GM10847 (cell line): ENCODE data around the gene ZNF622.

Experiments
- POLR2A ChIP-seq: IDR thresholded peaks from 2 replicates; pipeline ENCODE4 v1.6.1; 2011; ENCODE audit not compliant: insufficient read length; ENCODE audit errors: extremely low read depth

ZNF622 gene

GRCh38 chr5:16465544-16466432 lies at the start of gene ZNF622:
Gene ZNF622, minus strand, starts transcription at chr5:16465800. Its CDS starts 135 bp downstream, at chr5:16465665.
- TF ChIP-seq POLR2A, result peak; percentile 97

- no peak for TF ChIP-seq POLR2A
Measured at GRCh38 chr5:16510098-16510497, 44.5 kb upstream of the ZNF622 start.

GRCh38 chr5:16508730-16509531 lies 43.3 kb upstream of the ZNF622 start:
- no peak for TF ChIP-seq POLR2A

- TF ChIP-seq POLR2A, result no peak
Measured at GRCh38 chr5:16507716-16508115, 42.1 kb upstream of the ZNF622 start.

- TF ChIP-seq POLR2A, result no peak
Measured at GRCh38 chr5:16505904-16506303, 40.3 kb upstream of the ZNF622 start.

- TF ChIP-seq POLR2A, result no peak
Measured at GRCh38 chr5:16505140-16505891, 39.7 kb upstream of the ZNF622 start.

- no peak for TF ChIP-seq POLR2A
Measured at GRCh38 chr5:16504571-16504970, 39.0 kb upstream of the ZNF622 start.

- TF ChIP-seq POLR2A, result no peak
Measured at GRCh38 chr5:16502866-16503265, 37.3 kb upstream of the ZNF622 start.

- TF ChIP-seq POLR2A, result no peak
Measured at GRCh38 chr5:16500024-16500423, 34.4 kb upstream of the ZNF622 start.

GRCh38 chr5:16497546-16497945 lies 31.9 kb upstream of the ZNF622 start:
- no peak for TF ChIP-seq POLR2A

GRCh38 chr5:16493261-16493660 lies 27.7 kb upstream of the ZNF622 start:
- no peak for TF ChIP-seq POLR2A

- TF ChIP-seq POLR2A, result no peak
Measured at GRCh38 chr5:16492398-16493140, 27.0 kb upstream of the ZNF622 start.

- TF ChIP-seq POLR2A, result no peak
Measured at GRCh38 chr5:16490911-16491310, 25.3 kb upstream of the ZNF622 start.

GRCh38 chr5:16489322-16489791 lies 23.8 kb upstream of the ZNF622 start:
- TF ChIP-seq POLR2A, result no peak
